ENCODE results near the gene ATG4B. TPM values are rescaled to one million over a fixed set of nuclear protein-coding genes. Genes with fewer than 3 reads are reported as not detected.

Gene ATG4B
- total and polyA plus RNA-seq, 2 of the 8 experiments (the other 6 are each of a cell fraction or from before 2014, with no cell fraction given), result 103 to 155 TPM

DNA sequence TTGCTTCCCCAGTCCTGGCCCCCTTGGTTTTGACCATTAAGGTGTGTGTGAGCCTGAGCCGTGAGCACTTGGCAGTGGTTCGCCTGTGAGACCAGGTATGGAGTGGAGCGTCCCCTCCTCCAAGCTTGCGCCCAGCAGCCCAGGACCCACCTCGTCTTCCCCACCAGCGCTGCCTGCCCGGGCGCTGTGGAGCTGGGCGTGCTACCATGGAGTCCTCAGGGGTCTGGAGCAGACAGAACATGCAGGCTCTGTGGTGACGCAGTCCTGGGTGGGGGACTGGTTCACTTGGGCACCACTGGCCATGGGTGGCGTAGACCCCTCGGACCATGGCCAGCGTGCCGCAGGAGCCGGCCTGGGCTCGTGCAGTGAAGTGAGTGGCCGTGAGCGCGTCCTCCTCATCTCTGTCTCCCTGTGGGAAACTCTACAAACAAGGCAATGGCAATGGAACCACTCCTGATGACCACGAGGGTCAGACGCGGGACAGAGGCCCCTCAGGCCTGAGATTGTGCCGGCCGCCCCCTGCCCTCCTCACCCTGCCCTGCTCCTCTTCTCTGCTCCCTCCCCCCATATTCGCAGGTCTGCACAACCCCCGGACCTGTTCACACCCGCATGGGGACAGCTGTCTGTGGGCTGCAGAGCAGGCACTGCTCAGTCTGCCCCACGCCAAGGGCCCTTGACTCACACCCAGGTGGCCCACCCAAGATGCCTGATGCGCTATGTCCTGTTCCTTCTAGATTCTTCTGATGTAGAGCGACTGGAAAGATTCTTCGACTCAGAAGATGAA is 34.2 kb downstream of the ATG4B start (continued):
- TF ChIP-seq, protein P1, sequence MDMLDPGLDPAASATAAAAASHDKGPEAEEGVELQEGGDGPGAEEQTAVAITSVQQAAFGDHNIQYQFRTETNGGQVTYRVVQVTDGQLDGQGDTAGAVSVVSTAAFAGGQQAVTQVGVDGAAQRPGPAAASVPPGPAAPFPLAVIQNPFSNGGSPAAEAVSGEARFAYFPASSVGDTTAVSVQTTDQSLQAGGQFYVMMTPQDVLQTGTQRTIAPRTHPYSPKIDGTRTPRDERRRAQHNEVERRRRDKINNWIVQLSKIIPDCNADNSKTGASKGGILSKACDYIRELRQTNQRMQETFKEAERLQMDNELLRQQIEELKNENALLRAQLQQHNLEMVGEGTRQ (IDR thresholded peaks at IDR 0.05; ENCODE audit: low read length), result no peak

All from H1 (cell line).